Posterior vena cava (tissue), 2 donors: Measurements from ENCODE around the gene RBFOX2. TPM values are rescaled to one million over a fixed set of nuclear protein-coding genes. Genes with fewer than 3 reads are reported as not detected.

Experiments
- DNase-seq: peaks from one replicate; pipeline ENCODE4 v3.0.0-alpha.2; 2020; ENCODE audit warnings: low spot score
- intact Hi-C, 2 donors: fragments of 100-400 bp; cut with DNase I; formaldehyde crosslinking; loops; one replicate each; pipeline versions ENCODE4 v1.14.1 to v1.14.2; 2022 to 2023
- total RNA-seq, 2 donors: library from RNA; stranded (reverse); fragmentation: NEBNext Ultra II Directional; extraction: Animal tissue kit (Norgen Biotek cat#: 25700); gene quantifications; one replicate each; pipeline ENCODE4 v1.2.1, GENCODE V29; 2021
- donor health status: DM: yes; HTN: yes; CAD: no.
- donor health status: DM: yes; HTN: yes; CAD: no.

Gene RBFOX2
- total RNA-seq, 2 donors from 2014 or later: 114 to 124 TPM

- intact Hi-C loops: loop anchor here in 1 of 2 donors (5.0 kb wide), 1 partner anchor 205 kb away; no protein-coding TSS in a partner anchor
- DNase-seq: no peak
Observed at GRCh38 chr22:35917651-35918050, 111.0 kb downstream of the RBFOX2 start.

- no peak for DNase-seq
- intact Hi-C loops: loop anchor here in 1 of 2 donors (5.0 kb wide), 1 partner anchor 207 kb away; no protein-coding TSS in a partner anchor
Observed at GRCh38 chr22:35915477-35916013, 113.1 kb downstream of the RBFOX2 start.

GRCh38 chr22:35914665-35915476 is 113.8 kb downstream of the RBFOX2 start:
- no peak for DNase-seq
- intact Hi-C loops: loop anchor here in 1 of 2 donors (5.0 kb wide), 1 partner anchor 207 kb away; no protein-coding TSS in a partner anchor

DNA sequence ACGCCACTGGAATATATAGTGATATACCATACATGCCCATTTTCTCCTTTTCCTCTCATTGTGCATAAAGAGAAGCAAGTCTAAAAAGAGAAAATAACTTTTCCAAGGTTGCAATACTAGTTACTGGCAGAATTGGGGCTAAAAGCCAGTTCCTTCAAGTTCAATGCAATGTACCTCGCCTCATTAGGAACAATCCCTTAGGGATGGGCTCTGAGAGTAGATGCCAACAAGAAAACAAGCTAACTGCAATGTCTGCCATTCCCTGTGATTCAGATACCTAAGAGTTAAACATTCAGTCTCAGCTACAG is 114.3 kb downstream of the RBFOX2 start:
- intact Hi-C loops: no loop called here
- no peak for DNase-seq

DNA sequence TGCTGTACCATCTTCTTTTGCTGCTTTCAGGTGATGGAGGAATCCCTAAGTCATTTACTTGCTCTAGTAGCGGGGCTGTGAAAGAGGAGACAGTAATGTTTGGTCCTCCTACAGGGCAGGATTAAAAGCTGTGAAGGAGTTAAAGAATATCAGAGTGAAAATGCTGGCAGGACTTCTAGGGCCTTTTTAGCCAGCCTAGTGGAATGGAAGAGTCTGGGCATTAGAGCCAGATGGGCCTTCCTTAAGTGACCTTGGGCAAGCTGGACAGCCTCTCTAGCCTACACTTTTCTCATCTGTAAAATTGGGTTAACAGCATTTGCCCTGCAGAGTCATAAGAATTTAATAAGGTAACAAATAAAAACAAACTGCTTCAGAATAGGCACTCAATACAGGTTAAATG is 114.7 kb downstream of the RBFOX2 start:
- intact Hi-C loops: no loop called here
- DNase-seq: no peak

- no peak for DNase-seq
- intact Hi-C loops: no loop called here
Observed at GRCh38 chr22:35912658-35913057, 116.0 kb downstream of the RBFOX2 start.

GRCh38 chr22:35911877-35912276 is 116.7 kb downstream of the RBFOX2 start:
- DNase-seq: no peak
- intact Hi-C loops: no loop called here

- no peak for DNase-seq
- intact Hi-C loops: no loop called here
Observed at GRCh38 chr22:35910926-35911325, 117.7 kb downstream of the RBFOX2 start.

GRCh38 chr22:35910003-35910769 is 118.4 kb downstream of the RBFOX2 start:
- DNase-seq: no peak

GRCh38 chr22:35905894-35906293 is 122.7 kb downstream of the RBFOX2 start:
- DNase-seq: no peak
- intact Hi-C loops: no loop called here

More at GRCh38 chr22:35910003-35910769, 118.4 kb downstream of the RBFOX2 start:
- intact Hi-C loops: no loop called here

GRCh38 chr22:35904752-35905151 is 123.9 kb downstream of the RBFOX2 start:
- DNase-seq: no peak
- intact Hi-C loops: no loop called here

GRCh38 chr22:35904336-35904692 is 124.3 kb downstream of the RBFOX2 start:
- intact Hi-C loops: no loop called here
- DNase-seq: no peak

GRCh38 chr22:35903571-35904335 is 124.9 kb downstream of the RBFOX2 start:
- intact Hi-C loops: no loop called here
- no peak for DNase-seq

- no peak for DNase-seq
- intact Hi-C loops: no loop called here
Observed at GRCh38 chr22:35900483-35901168, 128.0 kb downstream of the RBFOX2 start.

- intact Hi-C loops: no loop called here
- DNase-seq: no peak
Observed at GRCh38 chr22:35899736-35900135, 128.9 kb downstream of the RBFOX2 start.

GRCh38 chr22:35896111-35896705 is 132.4 kb downstream of the RBFOX2 start:
- intact Hi-C loops: no loop called here
- DNase-seq: no peak

GRCh38 chr22:35894937-35895708 is 133.5 kb downstream of the RBFOX2 start:
- intact Hi-C loops: no loop called here
- no peak for DNase-seq

GRCh38 chr22:35894464-35894878 is 134.2 kb downstream of the RBFOX2 start:
- intact Hi-C loops: no loop called here
- no peak for DNase-seq
